Thyroid gland (tissue), 4 donors: ENCODE data around the gene MYOF. TPM values are rescaled to one million over a fixed set of nuclear protein-coding genes. Genes with fewer than 3 reads are reported as not detected.

Source experiments
- DNase-seq, 2 donors: peaks; one replicate each; pipeline ENCODE4 v3.0.0-alpha.2; 2019
- H3K27ac ChIP-seq, 3 donors: fragments of 200-600 bp; sonication (generic); 1 replicate in 2 of 3; 2 replicates in 1 of 3; pipeline ENCODE4 v1.5.1; 2016 to 2019; ENCODE audit warnings: mild to moderate bottlenecking in 1 of 3, moderate library complexity in 1 of 3
- H3K27me3 ChIP-seq: fragments of 200-600 bp; sonication (generic); one replicate; pipeline ENCODE4 v1.5.1; 2019
- H3K36me3 ChIP-seq, 2 donors: fragments of 200-600 bp; sonication (generic); one replicate each; pipeline ENCODE4 v1.5.1; 2016 to 2019
- H3K4me1 ChIP-seq, 2 donors: fragments of 200-600 bp; sonication (generic); one replicate each; pipeline ENCODE4 v1.5.1; 2017 to 2019
- H3K4me3 ChIP-seq, 3 donors: fragments of 200-600 bp; sonication (generic); replicated peaks in 1 of 3; 1 replicate in 2 of 3; 2 replicates in 1 of 3; pipeline ENCODE4 v1.5.1; 2016; ENCODE audit warnings: mild to moderate bottlenecking in 1 of 3
- H3K9me3 ChIP-seq: fragments of 200-600 bp; sonication (generic); one replicate; pipeline ENCODE4 v1.5.1; 2017
- CTCF ChIP-seq, 6 experiments: fragments of 200-600 bp in 3 of 6; fragments of 450-650 bp in 3 of 6; sonication (generic) in 3 of 6; IDR thresholded peaks; one replicate each; pipeline ENCODE4 v1.5.1; 2016 to 2019; ENCODE audit warnings: antibody characterized with exemption in 6 of 6, mild to moderate bottlenecking in 2 of 6, inconsistent platforms in 1 of 6, moderate library complexity in 1 of 6
- POLR2A ChIP-seq, 2 donors: fragments of 450-650 bp; IDR thresholded peaks; one replicate each; pipeline ENCODE4 v1.6.1; 2017; ENCODE audit warnings: antibody characterized with exemption in 2 of 2, mild to moderate bottlenecking in 2 of 2, moderate library complexity in 1 of 2
- WGBS, 2 donors: methylation state at CpG; one replicate each; pipeline ENCODE4 v1.1.5; 2017; 5-methylcytosine and 5-hydroxymethylcytosine counted together
- intact Hi-C: fragments of 100-400 bp; cut with DNase I; formaldehyde crosslinking; loops from one replicate; pipeline ENCODE4 v1.15.1; 2023
- total RNA-seq, 4 donors: library from RNA; depleted of rRNA; stranded (reverse); fragments of >200 nt; gene quantifications; one replicate each; pipeline ENCODE4 v1.2.3, GENCODE V29; 2016

MYOF gene
- total RNA-seq, 4 donors from 2014 or later, result 72.3 to 210 (median 118) TPM

GRCh38 chr10:93385345-93385744 lies 96.8 kb downstream of the MYOF start:
- 83 to 96% methylated on average over 2 of the region's 2 CpGs for WGBS, 2 donors
- Histone ChIP-seq H3K36me3 (peaks cover 19% of the 10 kb centered on the region in 2 donors), H3K4me1 (no peaks in the 10 kb centered on the region), H3K27me3 (no peaks in the 10 kb centered on the region), H3K4me3 (no peak overlapping the region), H3K27ac (no peak overlapping the region), H3K9me3 (no peaks in the 10 kb centered on the region)
- TF ChIP-seq POLR2A (IDR thresholded peaks at IDR 0.05) (no peak), CTCF (IDR thresholded peaks at IDR 0.05) (no peak)
- intact Hi-C loops, result no loop called here
- DNase-seq, result no peak

DNA sequence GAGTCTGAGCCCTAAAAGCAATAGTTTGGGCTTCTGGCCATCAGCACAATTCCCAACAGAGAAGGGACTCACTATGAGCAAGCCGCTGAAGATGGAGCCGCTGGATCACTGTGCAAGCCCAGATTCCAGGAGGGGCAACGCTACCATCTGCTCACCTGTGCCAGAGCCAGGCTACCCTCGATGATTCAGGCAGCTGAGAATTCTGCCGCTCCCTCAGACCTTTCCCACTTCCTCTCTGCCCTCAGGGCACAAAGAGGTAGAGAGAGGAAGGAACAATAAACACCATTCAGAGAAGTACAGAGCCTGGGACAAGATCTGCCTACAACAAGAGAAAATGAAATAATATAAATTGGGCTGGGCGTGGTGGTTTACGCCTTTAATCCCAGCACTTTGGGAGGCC lies 98.1 kb downstream of the MYOF start:
- peaks cover 22 to 25% of the 10 kb centered on the region in 2 donors for H3K36me3 ChIP-seq
- 93% methylated on average over 7 of the region's 7 CpGs for WGBS, 2 donors

DNA sequence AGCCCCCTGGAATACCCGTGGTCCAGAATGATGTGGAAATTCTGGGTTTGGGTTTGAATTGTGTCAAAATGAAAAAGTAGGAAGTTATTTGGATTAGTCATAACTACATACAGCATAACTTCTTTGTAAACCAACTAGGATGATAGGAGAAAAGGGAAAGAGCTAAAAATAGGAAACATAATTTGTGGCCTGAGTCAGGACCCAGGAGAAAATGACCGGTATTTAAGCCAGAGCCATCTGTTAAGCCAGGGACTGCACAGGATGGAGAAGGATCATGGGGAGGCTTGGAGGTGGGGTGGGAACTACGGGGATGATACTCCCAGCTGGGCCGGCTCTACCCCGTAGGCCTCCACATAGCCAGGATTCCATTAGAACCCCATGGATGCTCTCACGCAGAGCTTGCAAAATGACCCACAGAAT lies 98.6 kb downstream of the MYOF start:
- TF ChIP-seq POLR2A (IDR thresholded peaks at IDR 0.05) (no peak), CTCF (IDR thresholded peaks at IDR 0.05) (no peak)
- Histone ChIP-seq H3K36me3 (peaks cover 22 to 25% of the 10 kb centered on the region in 2 donors), H3K27ac (no peak overlapping the region), H3K9me3 (no peaks in the 10 kb centered on the region), H3K4me1 (no peaks in the 10 kb centered on the region), H3K4me3 (no peak overlapping the region), H3K27me3 (no peaks in the 10 kb centered on the region)
- no peak for DNase-seq
- intact Hi-C loops, result no loop called here
- WGBS, 2 donors, result 75 to 77% methylated on average over 5 to 6 of the region's 6 CpGs

More for the DNA sequence above, 98.1 kb downstream of the MYOF start:
- Histone ChIP-seq H3K4me1 (no peaks in the 10 kb centered on the region), H3K27me3 (no peaks in the 10 kb centered on the region), H3K4me3 (no peak overlapping the region), H3K27ac (no peak overlapping the region), H3K9me3 (no peaks in the 10 kb centered on the region)
- intact Hi-C loops, result no loop called here
- DNase-seq, result no peak
- TF ChIP-seq POLR2A (IDR thresholded peaks at IDR 0.05) (no peak), CTCF (IDR thresholded peaks at IDR 0.05) (no peak)

DNA sequence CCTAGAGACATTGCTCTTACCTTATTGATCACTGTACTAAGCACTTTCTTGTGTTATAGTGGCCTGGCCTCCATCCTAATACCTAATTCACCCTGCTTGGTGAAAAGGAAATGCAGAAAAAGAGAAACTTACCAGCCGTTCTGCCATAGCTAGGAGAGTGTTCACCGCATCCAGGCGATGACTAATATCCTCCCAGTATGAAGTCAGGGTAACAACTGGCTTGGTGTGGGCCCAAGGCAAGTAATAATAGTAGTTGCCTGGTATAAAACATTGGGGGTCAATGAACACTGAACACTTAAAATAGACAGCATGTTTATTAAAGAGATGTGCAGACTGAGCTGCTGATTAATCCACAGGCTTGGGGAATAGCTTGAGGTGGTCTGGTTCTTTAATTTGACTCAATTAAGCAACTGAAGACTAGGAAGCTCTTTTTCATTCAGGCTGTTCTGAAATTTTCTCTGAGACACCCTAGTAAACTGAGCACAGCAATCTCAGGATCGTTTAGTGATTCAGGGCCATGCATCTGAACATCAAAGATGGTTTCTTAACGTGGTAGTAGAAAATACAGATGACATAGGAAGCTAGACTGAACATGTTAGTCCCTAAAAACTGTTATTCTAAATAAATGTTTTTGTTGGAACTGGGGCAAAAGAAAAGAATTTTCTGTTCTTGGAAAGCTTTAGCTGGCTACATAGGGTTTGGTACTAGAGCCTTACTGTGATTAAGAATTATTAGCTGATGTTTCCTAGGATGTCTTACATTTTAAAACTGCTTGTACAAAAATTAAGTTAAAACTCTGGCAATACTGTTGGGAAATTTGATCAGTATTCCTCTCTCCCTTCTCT lies 102.2 kb downstream of the MYOF start:
- TF ChIP-seq POLR2A (IDR thresholded peaks at IDR 0.05), result no peak
- TF ChIP-seq CTCF (IDR thresholded peaks at IDR 0.05), result no peak
- H3K36me3 ChIP-seq, result peaks cover 12 to 13% of the 10 kb centered on the region in 2 donors

GRCh38 chr10:93378997-93379730 lies 103.0 kb downstream of the MYOF start:
- peaks cover 9 to 10% of the 10 kb centered on the region in 2 donors for H3K4me1 ChIP-seq
- H3K27ac ChIP-seq, result no peak overlapping the region
- H3K9me3 ChIP-seq, result no peaks in the 10 kb centered on the region
- DNase-seq, result no peak
- no peaks in the 10 kb centered on the region for H3K27me3 ChIP-seq
- WGBS, 2 donors, result 85 to 94% methylated on average over 3 of the region's 3 CpGs
- intact Hi-C loops, result no loop called here
- TF ChIP-seq POLR2A (IDR thresholded peaks at IDR 0.05), result no peak
- no peak for TF ChIP-seq CTCF (IDR thresholded peaks at IDR 0.05)
- peaks cover 14 to 19% of the 10 kb centered on the region in 2 donors for H3K36me3 ChIP-seq
- H3K4me3 ChIP-seq, result no peak overlapping the region

More for the DNA sequence above, 102.2 kb downstream of the MYOF start:
- DNase-seq, result no peak
- no peak overlapping the region for H3K4me3 ChIP-seq
- H3K27ac ChIP-seq, result no peak overlapping the region
- 77 to 82% methylated on average over 5 of the region's 5 CpGs for WGBS, 2 donors
- intact Hi-C loops, result no loop called here
- peaks cover 9 to 10% of the 10 kb centered on the region in 2 donors for H3K4me1 ChIP-seq
- no peaks in the 10 kb centered on the region for H3K9me3 ChIP-seq
- H3K27me3 ChIP-seq, result no peaks in the 10 kb centered on the region
